Measurements from ENCODE around the gene FAU.
"Not testable (repeated sequence)": the region's sequence is repeated elsewhere in the genome, so short reads cannot be mapped to it uniquely, and the experiment has no call there.

Gene FAU

DNA sequence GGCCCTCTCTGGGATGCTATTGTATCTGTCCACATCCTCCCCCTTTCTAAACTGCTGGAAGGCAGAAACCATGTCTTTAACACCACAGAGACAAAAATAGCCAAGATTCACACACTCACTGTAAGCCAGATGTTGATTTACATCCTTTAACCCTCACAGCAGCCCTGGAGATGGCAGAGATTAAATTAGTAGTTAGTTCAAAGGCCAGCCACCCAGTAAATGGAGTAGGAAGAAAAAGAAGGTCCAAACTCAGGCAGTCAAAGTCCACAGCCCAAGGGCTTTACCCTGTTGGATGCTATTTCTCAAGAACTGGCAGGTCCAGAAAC is 2.3 kb downstream of the FAU start:
- no peak for DNase-seq (ENCODE audit: low read depth)

DNA sequence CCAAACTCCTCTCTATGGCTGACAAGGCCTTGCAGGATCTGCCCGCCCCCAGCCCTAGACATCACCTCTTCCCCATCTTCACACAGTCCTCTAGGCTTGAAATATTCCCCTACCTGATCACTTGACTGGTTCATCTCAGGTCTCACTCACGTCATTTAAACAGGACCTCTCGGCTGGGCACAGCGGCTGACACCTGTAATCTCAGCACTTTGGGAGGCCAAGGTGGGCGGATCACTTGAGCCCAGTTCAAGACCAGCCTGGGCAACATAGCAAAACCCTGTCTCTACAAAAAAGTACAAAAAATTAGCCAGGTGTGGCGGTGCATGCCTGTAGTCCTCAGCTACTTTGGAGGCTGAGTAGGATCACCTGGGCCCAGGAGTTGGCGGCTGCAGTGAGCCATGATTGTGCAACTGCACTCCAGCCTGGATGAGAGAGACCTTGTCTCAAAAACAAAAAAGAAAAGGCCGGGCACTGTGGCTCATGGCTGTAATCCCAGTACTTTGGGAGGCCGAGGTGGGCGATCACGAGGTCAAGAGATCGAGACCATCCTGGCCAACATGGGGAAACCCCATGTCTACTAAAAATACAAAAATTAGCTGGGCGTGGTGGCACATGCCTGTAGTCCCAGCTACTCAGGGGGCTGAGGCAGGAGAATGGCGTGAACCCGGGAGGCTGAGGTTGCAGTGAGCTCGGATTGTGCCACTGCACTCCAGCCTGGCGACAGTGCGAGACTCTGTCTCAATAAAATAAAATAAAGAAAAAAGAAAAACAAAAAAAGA is 2.9 kb downstream of the FAU start:
- not testable (repeated sequence) for DNase-seq (ENCODE audit: low read depth)

- DNase-seq (ENCODE audit: low read depth): no peak
These were observed 3.7 kb downstream of the FAU start for GRCh38 chr11:65118097-65118837.

DNA sequence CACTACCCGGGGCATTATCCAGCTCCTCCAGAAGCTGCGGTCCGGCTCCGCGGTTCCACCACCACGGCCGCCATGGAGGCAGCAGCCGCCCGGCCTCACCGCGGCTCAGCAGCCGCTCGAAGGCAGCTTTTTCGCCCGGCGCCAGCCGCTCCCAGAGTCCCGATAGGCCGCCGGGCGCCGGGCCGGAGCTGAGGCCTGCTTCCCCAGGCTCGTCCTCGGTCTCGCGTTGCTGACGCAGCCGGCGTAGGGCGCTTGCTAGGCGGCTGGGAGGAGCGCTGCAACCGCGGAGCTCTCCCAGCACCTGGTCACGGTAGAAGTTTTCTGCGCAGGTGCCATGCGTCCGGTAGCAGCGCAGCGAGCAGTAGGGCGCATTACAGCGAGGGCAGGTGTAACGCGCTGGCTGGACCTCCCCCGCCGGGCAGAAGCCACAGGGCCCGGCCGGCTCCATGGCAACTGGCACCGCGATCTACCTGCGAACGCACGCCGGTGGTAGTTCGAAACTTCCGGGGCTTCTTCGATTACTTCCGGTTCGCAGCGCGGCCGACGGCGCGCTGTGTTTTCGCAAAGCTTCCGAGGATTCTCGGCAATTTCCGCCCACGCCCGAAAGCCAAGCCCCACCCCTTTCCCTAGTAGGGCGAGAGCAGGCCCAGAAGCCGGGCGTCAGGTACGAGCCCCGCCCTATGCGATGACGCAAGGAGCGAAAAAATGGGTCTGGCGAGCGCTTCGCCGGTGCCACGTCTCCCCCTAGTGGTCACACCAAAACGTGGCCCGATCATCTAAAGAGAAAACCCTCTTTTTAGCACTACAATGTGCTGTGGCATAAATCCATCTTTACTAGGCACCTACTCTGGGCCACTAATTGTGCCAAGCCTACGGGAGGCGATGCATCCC is 4.5 kb downstream of the FAU start, which contains the start of gene ZNHIT2:
Gene ZNHIT2, minus strand, starts transcription at position 496 of the 891 bp plus-strand sequence. Its CDS starts 48 bp downstream, at position 448.
- DNase-seq (ENCODE audit: low read depth): peak; percentile 99

DNA sequence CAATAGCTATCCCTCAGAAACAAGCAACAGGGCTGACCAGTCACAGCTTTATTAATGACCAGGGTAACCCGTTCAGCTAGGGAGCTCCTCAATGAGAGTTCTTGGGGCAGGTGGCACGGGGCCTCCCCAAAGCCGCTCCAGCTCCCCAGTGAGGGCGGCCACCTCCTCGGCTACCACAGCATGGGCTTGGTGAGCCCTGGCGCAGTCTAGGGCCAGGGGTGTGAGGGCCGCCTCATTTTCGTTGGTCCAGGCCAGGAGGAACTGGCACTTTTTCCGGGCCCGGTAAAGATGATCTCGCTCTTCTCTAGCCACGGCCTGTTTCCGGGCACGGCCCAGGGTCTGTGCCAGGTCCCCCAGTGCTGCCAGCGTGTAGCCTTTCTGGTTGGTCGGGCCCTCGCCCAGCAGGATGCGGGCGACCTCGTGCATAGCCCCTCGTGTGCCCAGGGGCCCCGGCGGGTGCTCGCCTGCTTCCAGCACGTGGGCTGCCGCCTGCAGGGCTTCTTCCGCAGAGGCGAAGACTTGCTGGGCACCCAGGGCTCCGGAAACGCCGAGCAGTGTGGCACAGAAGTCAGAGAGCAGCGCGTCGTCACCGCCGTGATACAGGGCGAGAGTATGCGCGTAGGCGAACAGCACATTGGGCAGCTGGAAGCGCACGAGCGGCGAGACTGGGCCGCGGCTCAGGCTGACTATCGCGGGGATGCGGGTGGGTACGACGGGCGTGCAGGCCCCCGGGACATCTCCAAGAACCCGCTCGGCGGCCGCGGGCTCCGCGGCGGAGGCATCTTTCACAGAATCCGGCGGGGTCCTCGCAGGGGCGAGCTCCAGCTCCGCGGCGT is 5.3 kb downstream of the FAU start:
- peak; percentile 74 for DNase-seq (ENCODE audit: low read depth)

DNA sequence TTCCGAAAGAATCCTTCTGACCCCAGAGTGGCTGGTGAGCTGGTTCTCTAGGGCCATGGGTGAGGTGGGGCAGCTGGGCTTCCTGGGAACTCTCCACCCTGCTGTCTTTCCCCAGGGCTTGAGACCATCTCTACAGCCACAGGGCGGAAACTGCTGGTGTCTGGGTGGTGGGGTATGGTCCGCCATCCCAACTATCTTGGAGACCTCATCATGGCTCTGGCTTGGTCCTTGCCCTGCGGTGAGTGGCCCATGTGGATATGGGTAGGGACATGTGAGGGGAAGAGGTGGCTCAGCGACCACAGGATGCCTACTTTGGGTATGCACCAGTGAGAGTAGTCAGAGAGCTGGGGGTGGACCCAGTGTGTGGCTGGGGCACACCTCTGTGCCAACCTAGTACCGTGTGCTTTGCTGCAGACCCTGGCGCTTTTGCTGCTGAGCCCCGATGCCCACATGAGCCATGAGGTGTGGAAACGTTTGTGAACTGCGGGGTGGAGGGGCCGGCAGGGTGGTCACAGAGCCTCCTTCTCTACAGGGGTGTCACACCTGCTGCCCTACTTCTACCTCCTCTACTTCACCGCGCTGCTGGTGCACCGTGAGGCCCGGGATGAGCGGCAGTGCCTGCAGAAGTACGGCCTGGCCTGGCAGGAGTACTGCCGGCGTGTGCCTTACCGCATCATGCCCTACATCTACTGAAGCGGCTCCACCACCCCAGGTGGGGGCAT is 6.4 kb downstream of the FAU start:
- DNase-seq (ENCODE audit: low read depth): no peak

- no peak for DNase-seq (ENCODE audit: low read depth)
These were observed 7.3 kb downstream of the FAU start for GRCh38 chr11:65114538-65115171.

DNA sequence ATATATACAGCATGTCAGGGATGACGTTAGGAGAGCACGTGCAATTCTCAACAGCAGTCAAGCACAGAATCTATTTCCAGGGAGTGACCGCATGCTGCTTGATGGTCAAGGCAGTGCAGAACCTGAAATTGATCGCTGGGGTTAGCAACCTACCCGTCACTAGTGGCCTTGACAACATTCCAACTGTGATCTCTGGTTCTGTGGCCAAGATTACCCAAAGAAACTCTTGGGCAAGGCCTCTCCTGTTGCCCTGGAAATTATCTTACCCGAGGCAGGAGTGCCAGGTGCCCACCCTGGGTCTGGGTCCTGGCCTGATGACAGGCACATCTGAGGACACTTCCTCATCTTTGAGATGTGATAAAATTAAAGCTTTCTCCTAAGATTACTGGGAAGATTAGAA is 8.1 kb downstream of the FAU start:
- no peak for DNase-seq (ENCODE audit: low read depth)

- peak; percentile 15 for DNase-seq (ENCODE audit: low read depth)
These were observed 8.6 kb downstream of the FAU start for GRCh38 chr11:65113361-65113756.

- peak; percentile 49 for DNase-seq (ENCODE audit: low read depth)
These were observed 9.2 kb downstream of the FAU start for GRCh38 chr11:65112546-65113360.

DNA sequence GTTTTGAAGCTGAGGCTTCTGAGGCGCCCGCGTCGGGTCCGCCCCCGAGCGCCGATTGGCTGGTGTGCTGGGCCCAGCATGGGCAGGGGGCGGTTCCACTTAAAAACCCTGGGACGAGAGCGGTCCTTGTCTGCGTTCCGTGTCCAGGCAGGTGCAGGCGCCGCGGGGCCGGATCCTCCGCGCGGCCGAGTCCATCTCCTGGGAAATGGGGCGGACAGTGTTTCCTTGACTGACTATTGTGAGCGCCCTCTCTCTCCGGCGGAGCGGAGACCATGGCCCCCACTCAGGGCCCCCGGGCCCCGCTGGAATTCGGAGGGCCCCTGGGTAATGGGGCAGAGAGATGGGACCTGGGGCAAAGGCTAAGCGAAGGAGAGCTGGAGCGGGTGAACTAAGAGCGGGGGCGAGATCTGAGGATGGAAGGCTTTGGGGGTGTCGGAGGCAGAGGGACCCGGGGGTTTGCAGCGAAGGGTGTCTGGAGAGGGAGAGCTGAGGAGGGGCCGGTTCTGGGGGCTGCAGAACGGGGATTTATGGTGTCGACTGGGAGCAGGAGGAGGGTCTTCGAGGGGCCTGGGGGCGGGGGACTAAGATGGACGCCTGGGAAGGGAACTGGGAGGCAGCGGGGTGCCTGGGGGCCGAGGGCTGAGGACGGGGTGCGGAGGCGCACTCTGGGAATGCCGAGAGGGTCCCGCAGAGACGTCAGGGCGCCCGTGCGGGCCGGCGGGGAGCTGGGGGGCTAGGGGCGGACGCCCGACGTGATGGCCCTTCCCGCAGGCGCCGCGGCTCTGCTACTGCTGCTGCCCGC is 10.0 kb downstream of the FAU start, which contains the start of gene TM7SF2:
Gene TM7SF2, plus strand, starts transcription at position 129 of the 802 bp plus-strand sequence. Its CDS starts 144 bp downstream, at position 273.
- DNase-seq (ENCODE audit: low read depth): peak; percentile 93

GRCh38 chr11:65111159-65111743 is 10.7 kb downstream of the FAU start:
- DNase-seq (ENCODE audit: low read depth): no peak

GRCh38 chr11:65110354-65110861 is 11.5 kb downstream of the FAU start:
- DNase-seq (ENCODE audit: low read depth): peak; percentile 85

- DNase-seq (ENCODE audit: low read depth): no peak
These were observed 12.4 kb downstream of the FAU start for GRCh38 chr11:65109231-65110198.

DNA sequence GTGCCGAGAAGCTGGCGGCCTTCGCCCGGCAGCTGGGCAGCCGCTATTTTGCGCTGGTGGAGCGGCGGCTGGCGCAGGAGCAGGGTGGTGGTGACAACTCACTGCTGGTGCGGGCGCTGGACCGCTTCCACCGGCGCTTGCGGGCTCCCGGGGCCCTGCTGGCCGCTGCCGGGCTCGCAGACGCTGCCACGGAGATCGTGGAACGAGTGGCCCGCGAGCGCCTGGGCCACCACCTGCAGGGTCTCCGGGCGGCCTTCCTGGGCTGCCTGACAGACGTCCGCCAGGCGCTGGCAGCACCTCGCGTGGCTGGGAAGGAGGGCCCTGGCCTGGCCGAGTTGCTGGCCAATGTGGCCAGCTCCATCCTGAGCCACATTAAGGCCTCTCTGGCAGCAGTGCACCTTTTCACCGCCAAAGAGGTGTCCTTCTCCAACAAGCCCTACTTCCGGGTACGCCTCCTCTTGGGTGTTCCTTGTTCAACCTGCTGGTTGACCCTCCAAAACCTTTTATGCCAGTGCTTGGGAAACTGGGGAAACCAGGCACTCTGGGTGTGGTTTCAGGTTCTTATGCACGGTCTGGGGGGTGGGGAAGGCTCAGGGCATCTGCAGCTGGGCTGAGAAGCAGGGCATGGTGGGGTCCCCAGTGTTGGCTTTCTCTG is 13.3 kb downstream of the FAU start:
- no peak for DNase-seq (ENCODE audit: low read depth)

Data from ELR (cell line).